Smooth muscle cell of the brain vasculature (primary cell): Measurements from ENCODE around the gene TGM2.

Source experiments
- DNase-seq: peaks from one replicate; pipeline ENCODE4 v3.0.0-alpha.2; 2012; ENCODE audit warnings: low read depth, low spot score

Gene TGM2

GRCh38 chr20:38199501-38200390 is 34.7 kb upstream of the TGM2 start:
- DNase-seq, result no peak

DNA sequence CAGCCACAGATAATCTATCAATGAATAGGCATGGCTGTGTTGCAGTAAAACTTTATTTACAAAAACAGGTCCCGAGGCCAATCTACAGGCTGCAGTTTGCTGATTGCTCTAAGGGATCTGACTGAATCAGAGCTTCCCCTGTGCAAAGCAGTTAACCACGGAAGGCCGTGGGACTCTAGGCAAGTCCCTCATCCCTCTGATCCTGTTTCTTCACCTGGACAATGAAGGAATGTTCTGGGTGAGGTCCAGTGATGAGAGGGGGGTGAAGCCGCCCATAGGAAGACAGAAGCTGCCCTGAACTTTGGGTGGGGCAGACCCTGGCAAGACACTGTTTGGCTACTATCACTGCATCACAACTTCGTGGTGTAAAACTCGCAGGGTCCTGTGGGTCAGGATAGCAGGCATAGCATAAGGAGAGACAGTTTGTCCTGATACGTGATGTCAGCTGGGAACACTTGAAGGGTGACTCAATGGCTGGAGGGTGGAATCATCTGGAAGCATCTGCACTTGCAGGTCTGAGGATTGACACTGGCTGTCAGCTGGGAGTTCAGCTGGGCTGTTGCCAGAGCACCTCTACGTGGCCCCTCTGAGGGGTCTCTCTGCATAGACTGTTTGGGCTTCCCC is 33.3 kb upstream of the TGM2 start:
- no peak for DNase-seq

DNA sequence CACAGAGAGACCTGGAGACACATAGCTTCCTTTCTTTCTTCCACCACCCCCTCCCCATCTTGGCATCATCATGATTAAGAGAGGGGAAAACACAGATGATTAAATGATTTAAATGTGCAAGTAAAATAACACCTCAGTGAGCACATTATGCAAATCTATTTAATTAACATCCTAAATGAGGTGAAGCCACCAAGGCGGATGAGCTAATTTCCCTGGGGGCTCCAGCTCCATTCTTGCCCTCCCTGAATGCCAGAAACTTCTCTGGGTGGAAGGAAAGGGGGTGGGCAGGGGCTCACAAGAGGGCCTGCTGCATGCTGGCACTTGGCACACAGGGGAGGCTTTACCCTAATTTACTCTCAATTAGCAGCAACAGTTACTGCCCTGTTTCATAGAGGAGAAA is 32.5 kb upstream of the TGM2 start:
- no peak for DNase-seq

GRCh38 chr20:38197217-38197616 is 32.1 kb upstream of the TGM2 start:
- DNase-seq, result no peak

DNA sequence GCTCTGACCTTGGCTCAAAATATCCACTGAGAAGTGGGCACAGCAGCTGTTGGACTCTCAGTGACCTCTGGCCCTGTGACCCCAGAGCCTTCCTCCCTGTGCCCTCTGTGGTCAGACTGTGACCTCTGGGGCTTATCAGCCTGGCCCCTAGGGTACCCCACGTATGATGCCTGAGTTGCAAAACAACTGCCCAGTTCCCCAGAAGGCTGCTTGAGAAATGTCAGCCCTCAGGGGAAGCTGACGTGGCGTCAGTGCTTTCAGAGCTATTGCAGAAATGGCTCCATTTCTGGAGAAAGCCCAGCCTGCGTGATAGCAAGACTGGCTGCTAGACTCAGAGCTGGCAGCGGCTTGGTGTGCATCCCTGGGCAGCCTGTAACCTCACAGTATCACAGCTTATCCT is 31.5 kb upstream of the TGM2 start:
- no peak for DNase-seq

GRCh38 chr20:38196076-38196475 is 31.0 kb upstream of the TGM2 start:
- no peak for DNase-seq

- DNase-seq, result no peak
These were observed 30.5 kb upstream of the TGM2 start for GRCh38 chr20:38195521-38195920.

DNA sequence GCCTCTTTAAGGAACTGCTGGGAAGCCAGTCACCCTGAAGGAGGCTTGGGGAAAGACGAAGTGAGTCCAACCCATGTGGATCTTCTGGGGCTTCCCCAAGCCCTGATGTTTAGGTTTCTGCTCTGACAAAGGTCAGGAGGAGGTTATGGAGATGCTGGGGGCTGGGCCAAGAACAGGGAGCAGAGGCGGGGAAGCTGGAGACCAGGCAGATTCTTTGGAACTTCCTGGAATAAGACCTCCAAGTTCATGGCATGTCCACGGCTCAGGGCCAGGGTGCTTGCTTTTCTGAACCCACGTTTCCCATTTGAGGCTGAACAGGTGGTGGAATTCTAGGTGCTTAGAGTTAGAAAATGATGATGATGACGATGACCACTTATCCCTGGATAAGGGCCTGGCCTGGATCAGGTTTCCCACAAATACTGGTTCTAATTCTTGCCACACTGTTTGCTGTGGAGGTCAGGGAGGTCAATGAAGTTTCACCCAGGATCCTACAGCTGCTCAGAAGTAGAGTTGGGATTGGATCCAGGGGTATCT is 30.0 kb upstream of the TGM2 start:
- DNase-seq, result no peak

DNA sequence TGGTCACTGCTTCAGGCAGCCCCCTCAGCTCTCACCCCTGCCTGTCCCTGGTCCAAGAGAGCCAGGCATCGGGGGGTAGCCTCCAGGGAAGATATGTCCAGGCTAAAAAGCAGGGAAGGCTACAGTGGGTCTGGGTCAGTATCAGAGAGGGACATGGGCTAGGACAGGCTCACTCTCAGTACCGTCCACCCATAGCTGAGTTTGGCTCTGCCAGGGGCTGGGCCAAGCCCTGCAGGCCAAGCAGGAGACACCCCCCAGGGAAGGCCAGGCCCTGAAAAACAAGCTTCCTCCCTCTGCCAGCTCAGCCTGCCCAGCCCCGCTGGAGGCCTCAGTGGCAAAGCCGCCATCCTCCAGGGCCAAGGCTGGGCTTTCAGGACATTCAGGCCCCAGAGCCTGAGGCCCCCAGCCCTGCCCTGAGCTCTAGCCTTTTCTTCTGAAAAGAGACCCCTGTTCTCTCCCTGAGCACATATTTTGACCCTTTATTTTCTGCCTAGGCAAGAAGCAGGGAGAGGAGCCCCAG is 28.6 kb upstream of the TGM2 start:
- DNase-seq, result no peak

DNA sequence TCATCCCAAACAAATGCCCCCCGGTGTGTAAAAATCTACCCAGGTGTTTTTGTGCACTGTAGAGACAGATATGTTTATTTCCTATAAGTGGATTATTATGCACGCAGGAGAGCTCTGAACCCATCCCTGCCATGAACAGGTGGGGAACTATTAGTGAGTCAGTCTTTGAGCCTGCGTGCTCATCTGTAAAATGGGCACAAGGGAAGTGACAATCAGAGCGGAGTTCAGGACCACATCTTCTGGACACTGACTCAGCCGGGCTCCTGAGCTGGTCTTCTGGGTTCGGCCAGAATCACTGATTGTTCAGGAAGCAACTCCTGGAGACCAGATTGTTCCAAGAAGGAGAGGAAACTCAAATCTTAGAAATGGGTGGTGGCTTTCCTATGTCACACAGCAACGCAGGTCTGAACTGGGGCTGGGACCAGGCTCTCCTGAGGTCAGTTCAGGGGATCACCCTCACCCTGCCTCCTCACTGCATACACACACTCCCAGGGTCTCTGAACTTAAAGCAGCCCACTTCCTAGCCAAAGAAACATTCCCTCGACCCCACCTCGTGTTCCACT is 27.3 kb upstream of the TGM2 start:
- DNase-seq, result no peak

DNA sequence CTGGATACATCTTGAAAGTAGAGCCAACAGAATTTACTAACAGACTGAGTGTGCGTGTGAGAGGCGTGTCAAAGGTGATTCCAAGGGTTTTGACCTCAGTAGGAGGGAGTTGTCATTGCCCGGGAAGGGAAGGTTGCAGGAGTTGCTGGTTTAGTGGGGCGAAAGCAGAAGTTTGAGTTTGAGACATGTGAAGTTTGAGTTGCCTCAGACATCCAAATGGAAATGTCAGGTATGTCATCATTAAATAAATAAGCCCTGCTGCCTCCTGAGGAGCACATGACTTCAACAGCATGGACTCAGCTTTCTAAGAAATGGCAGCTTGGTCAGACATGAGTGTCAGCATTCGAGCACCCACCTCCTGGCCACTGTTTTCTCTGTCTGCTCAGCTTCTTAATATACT is 26.6 kb upstream of the TGM2 start:
- no peak for DNase-seq

DNA sequence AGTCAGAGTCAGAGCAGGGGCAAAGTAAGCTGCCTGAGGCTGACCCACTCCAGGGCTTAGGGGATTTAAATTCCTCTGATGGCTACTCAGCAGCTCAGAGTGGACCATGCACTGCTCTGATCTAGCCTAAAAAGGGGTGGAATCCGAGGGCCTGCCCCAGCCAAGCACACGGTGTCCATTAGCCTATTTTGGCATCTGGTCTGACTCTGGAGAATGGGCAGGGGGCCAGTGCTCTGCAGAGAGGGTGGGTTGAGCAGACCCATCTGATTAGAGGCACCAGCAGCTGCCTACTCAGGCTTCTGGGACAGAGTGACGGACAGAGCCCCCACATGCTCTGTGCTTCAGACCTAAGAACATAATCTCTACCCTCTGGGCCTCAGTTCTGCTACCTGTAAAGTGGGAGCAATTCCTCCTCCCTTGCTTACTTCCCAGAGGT is 25.9 kb upstream of the TGM2 start:
- DNase-seq, result no peak

- no peak for DNase-seq
These were observed 25.1 kb upstream of the TGM2 start for GRCh38 chr20:38190166-38190565.

GRCh38 chr20:38187517-38187916 is 22.4 kb upstream of the TGM2 start:
- no peak for DNase-seq

- DNase-seq, result no peak
These were observed 21.7 kb upstream of the TGM2 start for GRCh38 chr20:38186788-38187221.

DNA sequence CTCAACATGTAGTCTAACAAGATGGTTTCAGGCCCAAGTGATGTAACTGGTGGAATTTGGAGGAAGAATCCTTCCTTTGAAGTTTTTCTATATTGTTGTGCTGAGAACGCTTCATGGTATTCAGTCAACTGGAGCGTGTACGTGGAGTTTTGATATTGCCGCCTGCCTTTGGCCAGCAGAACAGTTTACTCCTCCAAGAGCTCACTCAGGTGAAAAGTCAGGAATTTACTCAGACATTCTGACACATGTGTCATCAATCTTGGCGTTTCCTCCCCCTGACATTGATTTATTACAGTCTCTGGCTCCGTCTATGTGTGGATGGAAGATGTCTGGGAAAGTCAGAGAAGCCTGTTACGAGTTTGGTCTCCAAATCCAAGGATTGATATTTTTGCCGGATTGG is 19.0 kb upstream of the TGM2 start:
- no peak for DNase-seq

- no peak for DNase-seq
These were observed 16.9 kb upstream of the TGM2 start for GRCh38 chr20:38181971-38182370.

- DNase-seq, result no peak
These were observed 16.2 kb upstream of the TGM2 start for GRCh38 chr20:38181207-38181801.

- no peak for DNase-seq
These were observed 15.7 kb upstream of the TGM2 start for GRCh38 chr20:38180781-38181180.

DNA sequence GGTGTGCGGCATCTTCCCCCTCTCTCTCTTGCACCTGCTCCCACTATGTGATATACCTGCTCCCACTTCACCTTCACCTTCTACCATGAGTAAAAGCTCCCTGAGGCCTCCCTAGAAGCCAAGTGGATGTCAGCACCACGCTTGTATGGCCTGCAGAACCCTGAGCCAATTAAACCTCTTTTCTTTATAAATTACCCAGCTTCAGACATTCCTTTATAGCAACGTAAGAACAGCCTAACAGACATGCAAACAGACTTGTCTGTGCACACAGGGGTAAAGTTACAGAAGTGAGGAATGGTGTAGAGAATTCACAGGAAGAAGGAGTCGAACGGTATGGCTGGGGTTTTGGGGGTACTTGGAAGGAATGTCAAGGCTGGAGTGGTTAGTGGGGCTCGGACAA is 14.8 kb upstream of the TGM2 start:
- no peak for DNase-seq

DNA sequence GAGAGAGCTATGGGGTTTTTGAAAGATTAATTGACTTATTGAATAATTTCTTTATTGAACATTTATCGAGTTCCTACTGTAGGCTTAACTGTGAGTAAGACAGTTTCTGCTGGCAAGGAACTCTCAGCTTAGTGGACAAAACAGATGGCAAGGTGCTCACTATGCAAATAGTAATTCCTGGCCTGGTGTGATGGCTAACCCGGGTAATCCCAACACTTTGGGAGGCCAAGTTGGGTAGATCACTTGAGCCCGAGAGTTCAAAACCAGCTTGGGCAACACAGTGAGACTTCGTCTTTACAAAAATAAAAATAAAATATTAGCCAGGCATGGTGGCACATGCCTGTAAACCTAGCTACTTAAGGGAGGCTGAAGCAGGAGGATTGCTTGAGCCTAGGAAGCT is 13.5 kb upstream of the TGM2 start:
- DNase-seq, result no peak

- no peak for DNase-seq
These were observed 13.0 kb upstream of the TGM2 start for GRCh38 chr20:38178065-38178491.
